HG02884 (cell line): ENCODE data around the gene DNAJC22.
"Not testable (repeated sequence)": the region's sequence is repeated elsewhere in the genome, so short reads cannot be mapped to it uniquely, and the experiment has no call there.

Experiments used
- ATAC-seq: cut with Tn5 transposase; IDR thresholded peaks from one replicate; pipeline ENCODE4 v1.9.1; 2021; ENCODE audit warnings: mild to moderate bottlenecking, moderate library complexity; ENCODE audit not compliant: unreplicated experiment

DNAJC22 gene

GRCh38 chr12:49330631-49331379 lies 15.9 kb upstream of the DNAJC22 start:
- no peak for ATAC-seq

DNA sequence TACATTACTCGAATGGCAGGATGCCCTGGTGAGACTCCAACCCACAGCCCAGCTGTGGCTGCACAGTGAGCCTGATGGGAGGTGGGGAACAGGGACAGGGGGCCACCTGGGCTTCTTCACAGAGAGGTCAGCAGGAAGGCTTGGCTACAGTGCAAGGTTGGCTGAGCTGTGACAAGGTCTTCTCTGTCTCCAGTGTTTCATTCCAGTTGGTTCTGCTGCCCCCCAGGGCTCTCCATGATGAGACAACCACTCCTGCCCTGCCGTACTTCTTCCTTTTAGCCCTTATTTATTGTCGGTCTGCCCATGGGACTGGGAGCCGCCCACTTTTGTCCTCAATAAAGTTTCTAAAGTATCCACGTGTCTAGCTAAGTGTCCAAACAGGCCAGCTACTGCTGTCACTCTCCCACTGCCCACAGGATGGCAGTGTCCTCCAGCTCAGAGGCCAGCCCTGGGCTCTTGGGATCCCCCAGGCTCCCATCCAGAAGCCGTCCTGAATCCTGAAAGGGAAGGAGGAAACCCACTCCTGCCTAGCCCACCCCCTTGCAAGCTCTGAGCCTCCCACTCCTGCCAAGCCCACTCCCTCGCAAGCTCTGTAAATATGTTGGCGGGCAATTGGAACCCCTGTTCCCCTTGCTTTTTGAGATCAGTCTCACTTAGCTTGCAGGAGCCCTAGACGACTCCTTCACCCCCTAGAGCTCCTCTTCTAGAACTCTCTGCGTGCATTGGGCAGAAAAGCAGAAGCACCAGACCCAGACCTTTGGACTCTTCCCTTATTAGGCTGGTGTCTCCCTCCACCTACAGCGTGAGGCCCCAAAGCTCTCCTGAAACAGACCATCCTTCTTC lies 15.1 kb upstream of the DNAJC22 start:
- ATAC-seq = no peak

- ATAC-seq = no peak
These were observed 14.2 kb upstream of the DNAJC22 start for GRCh38 chr12:49332441-49332861.

- no peak for ATAC-seq
These were observed 13.8 kb upstream of the DNAJC22 start for GRCh38 chr12:49332891-49333371.

GRCh38 chr12:49333778-49334177 lies 12.9 kb upstream of the DNAJC22 start:
- not testable (repeated sequence) for ATAC-seq

GRCh38 chr12:49334226-49334625 lies 12.5 kb upstream of the DNAJC22 start:
- no peak for ATAC-seq

DNA sequence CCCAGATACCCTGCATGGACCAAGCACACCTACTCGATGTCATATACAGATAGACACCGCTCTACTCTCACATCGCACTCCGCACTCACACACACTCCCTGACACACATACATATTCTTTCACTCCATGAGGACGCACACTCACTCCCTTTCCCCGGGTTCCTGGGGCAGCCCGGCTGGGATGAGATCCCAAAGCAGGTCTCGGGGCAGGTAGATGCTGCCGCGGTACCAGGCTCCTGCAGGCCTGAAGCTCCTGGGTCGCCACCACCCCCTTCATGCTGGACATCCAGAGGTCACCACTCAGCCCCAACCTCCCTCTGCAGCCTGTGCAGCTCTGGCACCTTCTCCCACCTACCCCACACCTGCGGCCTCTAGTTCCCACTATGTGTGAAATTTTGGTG lies 12.0 kb upstream of the DNAJC22 start:
- no peak for ATAC-seq

- no peak for ATAC-seq
These were observed 11.4 kb upstream of the DNAJC22 start for GRCh38 chr12:49335118-49335954.

DNA sequence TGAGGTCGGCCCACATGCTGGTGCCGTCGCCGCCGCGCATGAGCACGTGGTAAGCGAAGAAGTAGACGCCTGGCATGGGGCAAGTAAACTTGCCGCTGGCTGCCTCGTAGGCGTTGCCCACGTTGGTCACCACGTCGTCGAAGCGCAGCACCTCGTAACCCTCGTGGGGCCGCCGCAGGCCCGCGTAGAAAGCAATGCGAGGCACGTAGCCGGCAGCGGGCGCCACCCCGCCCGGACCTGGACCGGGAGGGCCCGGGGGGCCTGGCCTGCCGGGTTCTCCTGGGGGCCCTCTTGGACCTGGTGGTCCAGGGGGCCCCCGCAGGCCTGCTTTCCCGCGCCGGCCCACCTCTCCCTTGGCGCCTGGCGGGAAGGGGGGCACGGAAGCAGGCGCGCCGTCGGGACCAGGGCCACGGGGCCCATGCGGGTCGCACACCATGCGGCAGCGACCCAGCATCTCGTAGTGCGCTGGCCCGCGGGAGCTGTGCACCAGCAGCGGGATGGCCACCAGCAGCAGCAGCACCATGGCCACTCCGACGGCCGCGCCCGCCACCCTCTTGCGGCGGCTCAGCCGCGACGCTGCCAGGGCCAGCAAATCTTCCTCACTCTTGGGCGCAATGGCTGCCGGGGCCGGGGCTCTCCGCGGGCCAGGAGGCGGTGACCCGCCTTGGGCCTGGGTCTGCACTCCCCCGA lies 10.6 kb upstream of the DNAJC22 start:
- no peak for ATAC-seq

- no peak for ATAC-seq
These were observed 9.8 kb upstream of the DNAJC22 start, which contains the start of gene C1QL4 for GRCh38 chr12:49336645-49337584. TSS of gene C1QL4 (minus strand) at chr12:49337188. CDS start at chr12:49336477, 711 bp downstream.

- no peak for ATAC-seq
These were observed 7.7 kb upstream of the DNAJC22 start for GRCh38 chr12:49338830-49339463.

DNA sequence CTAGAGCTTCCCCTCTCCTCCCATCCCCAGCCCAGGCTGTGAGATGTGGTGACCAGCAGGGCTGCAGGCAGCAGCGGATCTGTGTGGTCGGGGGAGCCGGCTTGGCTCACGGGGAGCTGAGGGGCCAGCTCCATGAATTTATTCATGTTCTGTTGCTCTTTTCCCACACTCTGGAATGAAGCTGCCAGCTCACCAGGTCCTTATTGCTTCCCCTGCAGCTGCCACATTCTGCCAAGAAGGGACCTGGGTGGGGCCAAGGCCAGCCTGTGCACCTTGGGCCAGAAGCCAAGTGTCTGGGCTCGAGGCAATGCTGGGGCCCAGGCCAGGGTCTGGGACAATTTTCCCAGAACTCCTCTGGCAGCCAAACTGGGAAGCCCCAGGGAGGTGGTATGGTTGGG lies 7.2 kb upstream of the DNAJC22 start:
- ATAC-seq = no peak

GRCh38 chr12:49340095-49340870 lies 6.4 kb upstream of the DNAJC22 start:
- ATAC-seq = no peak

DNA sequence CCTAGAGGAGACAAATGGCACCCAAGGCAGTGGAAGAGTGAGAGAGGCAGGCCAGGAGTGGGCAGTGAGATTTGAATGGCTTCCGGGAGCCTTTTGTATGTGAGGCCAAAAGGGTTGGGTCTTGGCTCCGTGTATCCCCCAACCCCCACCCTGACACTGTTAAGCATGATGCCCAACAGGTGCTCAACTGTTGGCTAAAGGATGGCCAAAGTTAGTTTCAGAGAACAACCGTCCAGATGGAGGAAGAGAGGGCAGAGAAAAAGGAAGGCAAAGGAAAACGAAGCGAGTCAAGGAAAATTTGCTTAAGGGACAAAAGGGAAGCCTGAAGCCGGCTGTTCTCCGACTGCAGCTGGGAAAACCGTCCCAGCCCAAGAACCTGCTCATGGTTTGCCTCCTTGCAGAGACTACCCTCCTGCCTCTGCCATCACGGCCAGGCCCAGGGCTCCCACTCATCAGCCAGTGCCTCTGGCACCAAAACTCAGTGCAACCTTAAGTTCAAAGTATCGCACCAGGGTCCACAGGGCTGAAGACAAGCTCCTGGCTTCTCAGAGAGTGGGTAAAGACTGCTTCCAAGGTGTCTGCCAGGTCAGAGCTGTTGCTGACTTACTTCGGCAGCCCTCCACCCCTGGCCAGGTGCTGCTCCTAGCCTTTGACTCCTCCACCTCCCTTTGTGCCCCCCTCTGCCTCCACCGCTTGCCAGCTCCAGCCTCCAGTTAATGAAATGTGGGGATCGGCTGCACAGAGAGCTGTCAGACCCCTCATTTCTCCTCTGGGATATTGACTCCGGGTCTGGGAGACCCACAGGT lies 5.5 kb upstream of the DNAJC22 start:
- ATAC-seq = no peak

GRCh38 chr12:49341777-49342065 lies 5.0 kb upstream of the DNAJC22 start:
- ATAC-seq = no peak

GRCh38 chr12:49342066-49342913 lies 4.4 kb upstream of the DNAJC22 start:
- ATAC-seq = peak; percentile 54
